CD8-positive, alpha-beta memory T cell (primary cell): ENCODE measurements around the gene IDH3A. TPM values are rescaled to one million over a fixed set of nuclear protein-coding genes. Genes with fewer than 3 reads are reported as not detected.

Experiments used
- CTCF ChIA-PET: fragments of 350-600 bp; sonication (Branson Sonifier 250); formaldehyde crosslinking; loops from one replicate; lab custom pipeline; 2021; ENCODE audit warnings: antibody characterized with exemption; lab: Charles Lee
- POLR2A ChIA-PET: fragments of 350-600 bp; sonication (Branson Sonifier 250); formaldehyde crosslinking; loops from one replicate; lab custom pipeline; 2021; ENCODE audit warnings: antibody characterized with exemption; lab: Charles Lee
- DNase-seq, 5 donors: peaks; one replicate each; pipeline versions ENCODE4 v3.0.0 to v3.0.0-alpha.2; 2020 to 2022; ENCODE audit warnings: mixed read lengths in 1 of 5
- H3K27ac ChIP-seq: one replicate; pipeline ENCODE4 v1.7.0; 2013; ENCODE audit warnings: low read depth, mild to moderate bottlenecking, low read length, moderate library complexity
- H3K27me3 ChIP-seq: 2 replicates; pipeline ENCODE4 v1.7.0; 2013; ENCODE audit warnings: low read length, mild to moderate bottlenecking; ENCODE audit not compliant: insufficient read depth, poor library complexity, severe bottlenecking
- H3K36me3 ChIP-seq: 2 replicates; pipeline ENCODE4 v1.7.0; 2013; ENCODE audit warnings: mild to moderate bottlenecking, low read length, moderate library complexity; ENCODE audit not compliant: insufficient read depth
- H3K4me1 ChIP-seq: 2 replicates; pipeline ENCODE4 v1.7.0; 2013; ENCODE audit warnings: mild to moderate bottlenecking, low read length, moderate library complexity; ENCODE audit not compliant: insufficient read depth
- H3K4me3 ChIP-seq: 2 replicates; pipeline ENCODE4 v1.7.0; 2013; ENCODE audit warnings: mild to moderate bottlenecking, low read length
- H3K9me3 ChIP-seq: 2 replicates; pipeline ENCODE4 v1.7.0; 2013; ENCODE audit warnings: mild to moderate bottlenecking, low read length
- H3K27ac Mint-ChIP-seq, 8 donors: one replicate each; pipeline ENCODE4 v1.8.0; 2020 to 2021; ENCODE audit warnings: mixed read lengths in 8 of 8, mild to moderate bottlenecking in 6 of 8, inconsistent platforms in 3 of 8, moderate library complexity in 3 of 8
- H3K27me3 Mint-ChIP-seq, 2 donors: one replicate each; pipeline ENCODE4 v1.8.0; 2020 to 2021; ENCODE audit warnings: mixed read lengths in 2 of 2, mild to moderate bottlenecking in 1 of 2, moderate library complexity in 1 of 2
- H3K36me3 Mint-ChIP-seq, 3 donors: one replicate each; pipeline ENCODE4 v1.8.0; 2020 to 2021; ENCODE audit warnings: mixed read lengths in 3 of 3, inconsistent platforms in 1 of 3, mild to moderate bottlenecking in 1 of 3
- H3K4me1 Mint-ChIP-seq, 3 donors: one replicate each; pipeline ENCODE4 v1.8.0; 2020 to 2021; ENCODE audit warnings: mixed read lengths in 3 of 3, inconsistent platforms in 1 of 3, mild to moderate bottlenecking in 1 of 3
- H3K4me3 Mint-ChIP-seq, 7 donors: one replicate each; pipeline ENCODE4 v1.8.0; 2020 to 2021; ENCODE audit warnings: mixed read lengths in 7 of 7, mild to moderate bottlenecking in 6 of 7, moderate library complexity in 4 of 7, inconsistent platforms in 2 of 7
- H3K9me3 Mint-ChIP-seq, 5 donors: one replicate each; pipeline ENCODE4 v1.8.0; 2020 to 2022; ENCODE audit warnings: mixed read lengths in 5 of 5, mild to moderate bottlenecking in 3 of 5, moderate library complexity in 2 of 5, inconsistent platforms in 1 of 5
- polyA plus RNA-seq: library from polyadenylated mRNA; unstranded; fragments of 300-500 nt; fragmentation: Illumina TruSeq; gene quantifications from one replicate; pipeline ENCODE4 v1.2.3, GENCODE V29; 2021
- total RNA-seq, 2 experiments: library from RNA; stranded (reverse); gene quantifications; one replicate each; pipeline ENCODE4 v1.2.3, GENCODE V29; 2021

The IDH3A gene
- total and polyA plus RNA-seq, 3 experiments from 2014 or later: 44.3 to 151 (median 134) TPM

DNA sequence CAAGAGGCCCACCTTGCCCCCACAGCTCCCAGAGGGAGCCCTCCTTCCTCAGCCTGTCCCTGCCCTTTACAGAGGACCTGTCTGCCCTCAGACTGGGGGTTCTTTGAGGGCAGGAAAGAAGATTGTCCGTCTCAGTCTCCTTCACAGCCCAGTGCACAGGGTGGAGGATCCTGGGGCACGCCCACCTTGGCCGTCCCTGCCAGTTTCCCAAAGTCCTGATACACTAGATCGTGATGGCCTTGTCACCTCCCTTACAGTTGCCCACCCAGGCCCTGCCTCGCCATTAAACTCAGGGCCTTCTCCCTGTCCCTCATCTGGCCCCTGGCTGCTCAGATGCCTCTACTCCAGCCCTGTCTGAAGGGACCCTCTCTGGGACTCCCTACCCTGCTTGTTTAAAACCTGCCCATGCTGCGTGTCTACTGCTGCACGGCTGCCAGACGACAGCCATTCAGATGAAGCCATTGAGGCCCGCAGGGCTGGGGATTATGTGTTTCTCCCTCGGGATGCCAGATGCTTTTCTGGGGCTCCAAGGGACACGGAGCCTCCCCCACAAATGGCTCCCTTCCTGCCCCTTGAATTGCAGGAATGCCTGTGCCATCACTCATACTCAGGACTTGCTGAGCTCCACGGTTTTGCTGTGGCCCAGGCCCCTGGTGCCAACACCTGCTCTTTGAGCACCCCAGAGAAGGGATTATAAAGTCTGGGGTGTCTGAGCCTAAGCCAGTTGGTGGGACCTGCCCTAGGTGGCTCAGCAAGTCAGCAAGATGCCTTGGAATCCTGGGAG, 57.4 kb downstream of the IDH3A start:
- CTCF ChIA-PET: interaction anchor here (3.3 kb wide), 1 partner anchor 11 kb away, joined by 20 read pairs; no protein-coding TSS in a partner anchor
- POLR2A ChIA-PET: no interaction called here
- Mint-ChIP-seq H3K4me1 (no peaks in the 10 kb centered on the region), H3K9me3 (no peaks in the 10 kb centered on the region), H3K36me3 (no peaks in the 10 kb centered on the region), H3K27ac (no peak overlapping the region), H3K4me3 (no peak overlapping the region), H3K27me3 (peaks cover 0 to 2% of the 10 kb centered on the region in 2 donors)
- DNase-seq: no peak
- Histone ChIP-seq H3K4me1 (no peaks in the 10 kb centered on the region), H3K27ac (no peak overlapping the region), H3K36me3 (no peaks in the 10 kb centered on the region), H3K27me3 (no peaks in the 10 kb centered on the region), H3K9me3 (no peaks in the 10 kb centered on the region), H3K4me3 (no peak overlapping the region)

DNA sequence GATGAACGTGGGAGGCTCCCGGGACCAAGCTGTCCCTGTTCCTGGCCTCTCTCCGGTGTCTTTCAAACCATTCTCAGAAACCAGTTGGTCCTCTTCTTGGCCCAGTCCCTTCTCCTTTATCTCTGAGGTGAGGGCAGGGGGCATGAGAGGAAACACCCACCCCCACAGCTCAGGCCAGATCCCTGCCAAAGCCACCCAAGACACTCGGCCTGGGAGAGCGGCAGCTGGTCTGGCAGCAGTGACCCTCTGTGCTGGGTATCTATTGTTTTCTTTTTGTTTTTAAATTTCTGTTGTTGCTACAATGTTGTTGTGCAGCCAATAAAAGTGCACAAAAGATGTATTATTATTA, 57.9 kb downstream of the IDH3A start:
- CTCF ChIA-PET: no interaction called here
- POLR2A ChIA-PET: no interaction called here

GRCh38 chr15:78207641-78208340, 58.6 kb downstream of the IDH3A start:
- no peak overlapping the region for H3K4me3 Mint-ChIP-seq
- no peaks in the 10 kb centered on the region for H3K4me1 Mint-ChIP-seq
- Histone ChIP-seq H3K4me1 (no peaks in the 10 kb centered on the region), H3K36me3 (no peaks in the 10 kb centered on the region), H3K27me3 (no peaks in the 10 kb centered on the region), H3K9me3 (no peaks in the 10 kb centered on the region), H3K27ac (no peak overlapping the region), H3K4me3 (no peak overlapping the region)
- DNase-seq: no peak
- CTCF ChIA-PET: no interaction called here
- no peaks in the 10 kb centered on the region for H3K36me3 Mint-ChIP-seq
- H3K9me3 Mint-ChIP-seq: no peaks in the 10 kb centered on the region
- no peak overlapping the region for H3K27ac Mint-ChIP-seq
- H3K27me3 Mint-ChIP-seq: peaks cover 5 to 7% of the 10 kb centered on the region in 2 donors
- POLR2A ChIA-PET: no interaction called here

More for the DNA sequence above, 57.9 kb downstream of the IDH3A start:
- Mint-ChIP-seq H3K9me3 (no peaks in the 10 kb centered on the region), H3K4me1 (no peaks in the 10 kb centered on the region), H3K36me3 (no peaks in the 10 kb centered on the region), H3K4me3 (no peak overlapping the region), H3K27ac (no peak overlapping the region), H3K27me3 (peaks cover 2 to 7% of the 10 kb centered on the region in 2 donors)
- H3K27me3 ChIP-seq: no peaks in the 10 kb centered on the region
- no peaks in the 10 kb centered on the region for H3K9me3 ChIP-seq
- H3K36me3 ChIP-seq: no peaks in the 10 kb centered on the region
- H3K27ac ChIP-seq: no peak overlapping the region
- no peaks in the 10 kb centered on the region for H3K4me1 ChIP-seq
- no peak for DNase-seq
- H3K4me3 ChIP-seq: no peak overlapping the region

- H3K4me1 Mint-ChIP-seq: no peaks in the 10 kb centered on the region
- Histone ChIP-seq H3K27me3 (no peaks in the 10 kb centered on the region), H3K4me3 (no peak overlapping the region), H3K4me1 (no peaks in the 10 kb centered on the region), H3K36me3 (no peaks in the 10 kb centered on the region), H3K9me3 (no peaks in the 10 kb centered on the region), H3K27ac (no peak overlapping the region)
- H3K9me3 Mint-ChIP-seq: no peaks in the 10 kb centered on the region
- ChIA-PET CTCF (no interaction called here), POLR2A (no interaction called here)
- H3K36me3 Mint-ChIP-seq: no peaks in the 10 kb centered on the region
- H3K4me3 Mint-ChIP-seq: no peak overlapping the region
- H3K27me3 Mint-ChIP-seq: peaks cover 7 to 10% of the 10 kb centered on the region in 2 donors
- DNase-seq: no peak
- no peak overlapping the region for H3K27ac Mint-ChIP-seq
Observed at GRCh38 chr15:78208341-78208844, 59.2 kb downstream of the IDH3A start.

- POLR2A ChIA-PET: no interaction called here
- H3K36me3 Mint-ChIP-seq: no peaks in the 10 kb centered on the region
- Histone ChIP-seq H3K9me3 (no peaks in the 10 kb centered on the region), H3K27ac (no peak overlapping the region), H3K4me1 (no peaks in the 10 kb centered on the region), H3K27me3 (no peaks in the 10 kb centered on the region), H3K36me3 (no peaks in the 10 kb centered on the region), H3K4me3 (no peak overlapping the region)
- H3K4me1 Mint-ChIP-seq: no peaks in the 10 kb centered on the region
- CTCF ChIA-PET: interaction anchor here (0.8 to 1.4 kb wide), 2 partner anchors 14 to 31 kb away, joined by 3 to 4 read pairs; no protein-coding TSS in a partner anchor
- no peak overlapping the region for H3K27ac Mint-ChIP-seq
- DNase-seq: no peak
- no peak overlapping the region for H3K4me3 Mint-ChIP-seq
- peaks cover 10 to 14% of the 10 kb centered on the region in 2 donors for H3K27me3 Mint-ChIP-seq
- H3K9me3 Mint-ChIP-seq: no peaks in the 10 kb centered on the region
Observed at GRCh38 chr15:78208887-78209645, 59.9 kb downstream of the IDH3A start.

GRCh38 chr15:78209646-78210348, 60.6 kb downstream of the IDH3A start:
- POLR2A ChIA-PET: no interaction called here
- no peaks in the 10 kb centered on the region for H3K9me3 Mint-ChIP-seq
- H3K36me3 Mint-ChIP-seq: no peaks in the 10 kb centered on the region
- DNase-seq: no peak
- no peak overlapping the region for H3K4me3 ChIP-seq
- H3K4me1 ChIP-seq: no peaks in the 10 kb centered on the region
- no peak overlapping the region for H3K4me3 Mint-ChIP-seq
- peaks cover 11 to 15% of the 10 kb centered on the region in 2 donors for H3K27me3 Mint-ChIP-seq
- H3K4me1 Mint-ChIP-seq: no peaks in the 10 kb centered on the region
- CTCF ChIA-PET: interaction anchor here (0.8 to 1.4 kb wide), 2 partner anchors 14 to 30 kb away, joined by 3 to 4 read pairs; no protein-coding TSS in a partner anchor
- H3K36me3 ChIP-seq: no peaks in the 10 kb centered on the region
- no peaks in the 10 kb centered on the region for H3K27me3 ChIP-seq
- no peak overlapping the region for H3K27ac ChIP-seq
- peak overlapping the region in 1 of 8 donors; percentile 40 for H3K27ac Mint-ChIP-seq
- H3K9me3 ChIP-seq: no peaks in the 10 kb centered on the region

- H3K9me3 ChIP-seq: no peaks in the 10 kb centered on the region
- H3K4me3 ChIP-seq: no peak overlapping the region
- no peak overlapping the region for H3K4me3 Mint-ChIP-seq
- CTCF ChIA-PET: interaction anchor here (0.8 to 1.4 kb wide), 2 partner anchors 15 to 30 kb away, joined by 3 to 4 read pairs; no protein-coding TSS in a partner anchor
- H3K9me3 Mint-ChIP-seq: no peaks in the 10 kb centered on the region
- no peaks in the 10 kb centered on the region for H3K36me3 Mint-ChIP-seq
- POLR2A ChIA-PET: no interaction called here
- H3K4me1 Mint-ChIP-seq: no peaks in the 10 kb centered on the region
- H3K36me3 ChIP-seq: no peaks in the 10 kb centered on the region
- H3K4me1 ChIP-seq: no peaks in the 10 kb centered on the region
- peak overlapping the region in 1 of 8 donors; percentile 82 for H3K27ac Mint-ChIP-seq
- DNase-seq: no peak
- peaks cover 12 to 15% of the 10 kb centered on the region in 2 donors for H3K27me3 Mint-ChIP-seq
- no peak overlapping the region for H3K27ac ChIP-seq
- H3K27me3 ChIP-seq: no peaks in the 10 kb centered on the region
Observed at GRCh38 chr15:78210349-78210717, 61.2 kb downstream of the IDH3A start.
